RPMI8226 (cell line): Measurements from ENCODE around the gene RRAGB.
"Not testable (repeated sequence)": the region's sequence is repeated elsewhere in the genome, so short reads cannot be mapped to it uniquely, and the experiment has no call there.

Source experiments
- DNase-seq: peaks from one replicate; pipeline ENCODE4 v3.0.0-alpha.2; 2015

The RRAGB gene

DNA sequence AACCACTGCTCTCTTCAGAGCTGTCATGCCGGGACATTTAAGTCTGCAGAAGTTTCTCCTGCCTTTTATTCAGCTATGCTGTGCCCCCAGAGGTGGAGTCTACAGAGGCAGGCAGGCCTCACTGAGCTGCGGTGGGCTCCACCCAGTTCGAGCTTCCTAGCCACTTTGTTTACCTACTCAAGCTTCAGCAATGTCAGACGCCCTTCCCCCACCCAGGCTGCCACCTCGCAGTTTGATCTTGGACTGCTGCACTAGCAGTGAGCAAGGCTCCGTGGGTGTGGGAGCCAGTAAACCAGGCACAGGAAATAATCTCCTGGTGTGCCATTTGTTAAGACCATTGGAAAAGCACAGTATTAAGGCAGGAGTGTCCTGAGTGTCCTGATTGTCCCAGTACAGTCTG, 56.9 kb downstream of the RRAGB start:
- DNase-seq = not testable (repeated sequence)

DNA sequence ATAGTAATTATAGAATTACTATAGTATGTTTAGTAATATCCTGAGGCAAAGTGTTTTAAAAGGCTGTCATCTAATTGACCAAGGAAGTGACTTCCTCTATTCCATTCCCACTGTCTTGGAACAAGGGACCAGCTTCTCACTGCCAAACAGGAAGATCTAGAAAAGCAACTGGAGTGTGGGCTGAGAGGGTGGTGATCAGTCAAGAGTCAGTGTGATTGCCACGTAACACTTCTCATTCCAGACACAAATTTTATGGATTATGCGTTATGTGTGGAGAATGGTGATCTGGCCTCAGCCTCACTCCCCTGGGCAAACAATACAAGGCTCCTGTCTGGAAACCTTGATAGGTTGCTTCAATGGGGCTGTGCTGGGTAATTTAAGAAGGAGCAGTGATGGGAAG, 60.0 kb downstream of the RRAGB start:
- no peak for DNase-seq

- no peak for DNase-seq
Observed at GRCh38 chrX:55778322-55778721, 60.8 kb downstream of the RRAGB start.

DNA sequence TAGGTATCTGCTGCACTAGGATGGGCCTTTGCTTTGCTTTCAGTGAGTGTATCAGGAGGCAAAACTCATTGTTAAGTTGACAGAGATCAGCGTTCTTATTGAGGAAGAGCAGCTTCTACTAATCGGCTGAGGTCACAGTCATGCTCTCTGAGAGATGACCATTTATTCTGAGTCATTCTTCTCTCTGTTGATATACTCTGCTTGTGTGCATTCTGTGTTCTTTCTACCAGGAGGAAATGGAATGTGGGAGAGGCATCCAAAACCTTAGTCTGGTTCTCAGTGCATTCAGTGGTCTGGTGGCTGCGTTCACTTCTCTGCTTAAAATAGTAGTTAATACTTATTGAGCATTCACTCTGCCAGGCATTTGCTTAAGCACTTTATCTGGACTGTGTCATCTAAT, 66.2 kb downstream of the RRAGB start:
- no peak for DNase-seq

- DNase-seq = no peak
Observed at GRCh38 chrX:55787063-55787462, 69.5 kb downstream of the RRAGB start.

DNA sequence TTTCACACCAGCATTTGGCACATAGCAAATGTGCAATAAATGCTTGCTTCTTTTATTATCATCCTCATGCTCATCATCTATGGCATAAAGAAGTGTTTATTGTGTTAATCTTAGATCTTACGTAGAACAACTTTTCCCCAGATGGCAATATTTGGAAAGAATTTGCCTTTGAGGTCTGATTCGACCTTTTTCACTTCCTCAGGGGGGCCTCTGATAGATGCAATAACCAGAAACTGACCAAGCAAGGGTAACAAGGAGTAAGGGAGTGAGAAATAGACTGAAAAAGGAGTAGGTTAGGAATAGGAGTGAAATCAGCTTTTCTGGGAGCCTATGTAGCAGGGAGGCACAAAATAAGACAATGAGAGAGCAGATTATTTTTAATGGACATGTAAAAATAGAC, 70.2 kb downstream of the RRAGB start:
- no peak for DNase-seq

- DNase-seq = no peak
Observed at GRCh38 chrX:55794405-55794804, 76.9 kb downstream of the RRAGB start.

DNA sequence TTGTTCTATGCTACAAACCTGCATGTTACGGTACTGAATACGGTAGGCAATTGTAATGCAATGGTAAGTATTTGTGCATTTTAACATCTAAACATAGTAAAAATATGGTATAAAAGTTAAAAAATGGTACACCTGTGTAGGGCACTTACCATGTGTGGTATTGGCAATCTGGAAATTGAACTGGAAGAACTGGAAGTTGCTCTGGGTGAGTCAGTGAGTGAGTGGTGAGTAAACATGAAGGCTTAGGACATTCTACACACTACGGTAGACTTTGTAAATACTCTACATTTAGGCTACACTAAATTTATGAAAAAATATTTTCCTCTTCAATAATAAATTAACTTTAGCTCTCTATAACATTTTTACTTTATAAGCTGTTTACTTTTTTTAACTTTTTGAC, 78.9 kb downstream of the RRAGB start:
- no peak for DNase-seq

GRCh38 chrX:55801811-55802210, 84.3 kb downstream of the RRAGB start:
- DNase-seq = peak; percentile 16
